C4-2B (cell line): ENCODE results near the gene FLNC.

Experiments
- ZFX ChIP-seq: fragments of 450-650 bp; IDR thresholded peaks from 2 replicates; pipeline ENCODE4 v1.6.1; 2017
- TF ChIP-seq, protein P1 (sequence below): fragments of 450-650 bp; conservative IDR thresholded peaks from 2 replicates; pipeline ENCODE4 v1.5.1; 2017; ENCODE audit warnings: mild to moderate bottlenecking

DNA sequence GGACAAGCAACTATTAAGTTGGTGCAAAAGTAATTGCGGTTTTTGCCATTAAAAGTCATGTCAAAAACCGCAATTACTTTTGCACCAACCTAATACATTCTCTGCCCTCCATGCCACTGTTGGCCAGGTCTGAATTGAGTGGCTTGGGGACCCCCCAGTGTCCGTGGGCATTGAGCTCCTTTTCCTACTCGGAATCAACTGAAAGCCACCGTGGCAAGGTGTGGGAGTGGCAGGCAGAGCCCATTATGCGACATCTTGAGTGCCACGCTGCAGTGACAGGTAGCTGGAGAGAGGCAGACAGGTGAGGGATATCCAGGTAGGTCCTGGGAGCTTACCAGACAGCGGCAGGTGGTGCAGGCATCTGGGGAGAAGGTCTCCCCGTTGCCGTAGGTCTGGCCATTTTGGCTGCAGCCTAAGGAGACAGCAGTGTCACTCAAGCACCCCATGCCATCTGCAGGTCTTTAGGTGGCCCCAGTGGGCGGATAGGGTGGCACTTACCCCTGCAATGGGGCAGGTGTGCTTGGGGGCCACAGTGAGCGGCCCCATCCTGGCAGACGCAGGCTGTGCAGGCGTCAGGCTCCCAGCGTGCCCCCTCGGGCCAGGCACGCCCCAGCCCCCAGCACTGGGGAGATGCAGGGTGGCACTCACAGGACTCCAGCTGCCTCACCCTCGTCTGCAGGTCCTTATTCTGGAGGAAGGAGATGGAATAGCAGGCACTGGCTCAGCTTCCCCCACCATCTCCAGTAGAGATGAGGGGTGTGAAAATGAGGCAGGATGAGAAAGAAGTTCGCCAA, 76.8 kb downstream of the FLNC start:
- TF ChIP-seq, protein P1, sequence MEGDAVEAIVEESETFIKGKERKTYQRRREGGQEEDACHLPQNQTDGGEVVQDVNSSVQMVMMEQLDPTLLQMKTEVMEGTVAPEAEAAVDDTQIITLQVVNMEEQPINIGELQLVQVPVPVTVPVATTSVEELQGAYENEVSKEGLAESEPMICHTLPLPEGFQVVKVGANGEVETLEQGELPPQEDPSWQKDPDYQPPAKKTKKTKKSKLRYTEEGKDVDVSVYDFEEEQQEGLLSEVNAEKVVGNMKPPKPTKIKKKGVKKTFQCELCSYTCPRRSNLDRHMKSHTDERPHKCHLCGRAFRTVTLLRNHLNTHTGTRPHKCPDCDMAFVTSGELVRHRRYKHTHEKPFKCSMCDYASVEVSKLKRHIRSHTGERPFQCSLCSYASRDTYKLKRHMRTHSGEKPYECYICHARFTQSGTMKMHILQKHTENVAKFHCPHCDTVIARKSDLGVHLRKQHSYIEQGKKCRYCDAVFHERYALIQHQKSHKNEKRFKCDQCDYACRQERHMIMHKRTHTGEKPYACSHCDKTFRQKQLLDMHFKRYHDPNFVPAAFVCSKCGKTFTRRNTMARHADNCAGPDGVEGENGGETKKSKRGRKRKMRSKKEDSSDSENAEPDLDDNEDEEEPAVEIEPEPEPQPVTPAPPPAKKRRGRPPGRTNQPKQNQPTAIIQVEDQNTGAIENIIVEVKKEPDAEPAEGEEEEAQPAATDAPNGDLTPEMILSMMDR, result no peak
- TF ChIP-seq ZFX, result no peak
